ENCODE data around the gene FOXC1.

- TF ChIP-seq CTCF (IDR thresholded peaks at IDR 0.05; ENCODE audit: borderline replicate concordance, extremely low read depth, low read length, poor library complexity, severe bottlenecking): no peak
- no peak for TF ChIP-seq EZH2 (IDR thresholded peaks at IDR 0.05; ENCODE audit: borderline replicate concordance, low read depth, low read length, severe bottlenecking)
Measured at GRCh38 chr6:1591243-1591642, 18.5 kb upstream of the FOXC1 start.
